GM06990 (cell line): Measurements from ENCODE around the gene HMOX1.

Experiments used
- DNase-seq: peaks from one replicate; pipeline ENCODE4 v3.0.0-alpha.2; 2011; ENCODE audit not compliant: insufficient read length; ENCODE audit errors: extremely low read depth
- H3K27me3 ChIP-seq: replicated peaks from 2 replicates; pipeline ENCODE4 v1.6.0; 2011; ENCODE audit warnings: low read length; ENCODE audit not compliant: control insufficient read depth, insufficient read depth
- H3K36me3 ChIP-seq: 2 replicates; pipeline ENCODE4 v1.5.1; 2011; ENCODE audit warnings: low read length; ENCODE audit not compliant: control insufficient read depth, insufficient read depth
- H3K4me3 ChIP-seq: replicated peaks from 2 replicates; pipeline ENCODE4 v1.5.1; 2011; ENCODE audit warnings: low read depth, mild to moderate bottlenecking, control low read depth, low read length
- TF ChIP-seq, protein P1 (sequence below): IDR thresholded peaks from 2 replicates; pipeline ENCODE4 v1.5.1; 2011; ENCODE audit warnings: low read length, control low read depth, mild to moderate bottlenecking, inconsistent platforms; ENCODE audit not compliant: insufficient read depth, poor library complexity, severe bottlenecking

The HMOX1 gene

DNA sequence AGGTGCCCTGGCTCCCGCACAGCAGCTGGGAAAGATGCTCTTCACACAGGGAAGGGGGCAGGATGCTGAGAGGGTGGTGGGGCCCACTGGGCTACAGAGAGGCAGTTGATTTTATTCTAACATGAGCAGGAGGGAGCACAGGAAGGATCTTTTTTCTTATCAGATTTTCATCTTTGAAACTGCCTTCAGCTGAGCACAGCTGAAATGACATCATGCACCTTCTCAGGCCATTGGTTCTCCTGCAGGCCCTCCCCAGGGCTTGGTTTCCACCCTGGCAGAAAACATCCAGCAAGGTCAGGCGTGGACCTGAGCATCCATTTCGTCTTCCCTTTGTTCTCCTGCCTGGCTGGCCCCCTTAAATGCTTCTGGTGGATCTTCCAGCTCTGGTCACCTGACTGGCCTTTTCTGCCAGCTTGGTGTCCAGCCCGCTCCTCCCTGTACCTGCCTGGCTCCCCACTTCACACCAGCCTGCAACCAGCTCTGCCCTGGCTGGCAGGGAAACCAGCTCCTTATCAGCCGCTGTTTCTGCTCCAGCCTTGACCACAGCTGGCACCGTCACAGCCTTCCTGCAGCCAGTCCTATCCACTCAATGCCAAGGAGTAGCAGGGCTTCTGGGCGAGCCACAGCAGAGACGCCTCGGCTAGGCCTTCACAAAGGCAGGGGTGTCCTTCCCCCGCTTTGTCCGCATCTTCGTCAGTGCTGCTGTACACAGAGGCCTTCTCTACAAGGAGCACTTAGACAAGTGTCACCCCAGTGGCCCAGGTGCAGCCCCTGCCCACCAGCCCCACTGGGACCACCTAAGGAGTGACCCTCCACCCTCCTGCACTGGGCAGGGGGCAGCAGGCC, 44.7 kb upstream of the HMOX1 start:
- no peaks in the 10 kb centered on the region; the same call in none of the 2 replicates for H3K36me3 ChIP-seq
- H3K27me3 ChIP-seq: no peaks in the 10 kb centered on the region
- TF ChIP-seq, protein P1, sequence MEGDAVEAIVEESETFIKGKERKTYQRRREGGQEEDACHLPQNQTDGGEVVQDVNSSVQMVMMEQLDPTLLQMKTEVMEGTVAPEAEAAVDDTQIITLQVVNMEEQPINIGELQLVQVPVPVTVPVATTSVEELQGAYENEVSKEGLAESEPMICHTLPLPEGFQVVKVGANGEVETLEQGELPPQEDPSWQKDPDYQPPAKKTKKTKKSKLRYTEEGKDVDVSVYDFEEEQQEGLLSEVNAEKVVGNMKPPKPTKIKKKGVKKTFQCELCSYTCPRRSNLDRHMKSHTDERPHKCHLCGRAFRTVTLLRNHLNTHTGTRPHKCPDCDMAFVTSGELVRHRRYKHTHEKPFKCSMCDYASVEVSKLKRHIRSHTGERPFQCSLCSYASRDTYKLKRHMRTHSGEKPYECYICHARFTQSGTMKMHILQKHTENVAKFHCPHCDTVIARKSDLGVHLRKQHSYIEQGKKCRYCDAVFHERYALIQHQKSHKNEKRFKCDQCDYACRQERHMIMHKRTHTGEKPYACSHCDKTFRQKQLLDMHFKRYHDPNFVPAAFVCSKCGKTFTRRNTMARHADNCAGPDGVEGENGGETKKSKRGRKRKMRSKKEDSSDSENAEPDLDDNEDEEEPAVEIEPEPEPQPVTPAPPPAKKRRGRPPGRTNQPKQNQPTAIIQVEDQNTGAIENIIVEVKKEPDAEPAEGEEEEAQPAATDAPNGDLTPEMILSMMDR: no peak
- no peak for DNase-seq
- no peak overlapping the region for H3K4me3 ChIP-seq

DNA sequence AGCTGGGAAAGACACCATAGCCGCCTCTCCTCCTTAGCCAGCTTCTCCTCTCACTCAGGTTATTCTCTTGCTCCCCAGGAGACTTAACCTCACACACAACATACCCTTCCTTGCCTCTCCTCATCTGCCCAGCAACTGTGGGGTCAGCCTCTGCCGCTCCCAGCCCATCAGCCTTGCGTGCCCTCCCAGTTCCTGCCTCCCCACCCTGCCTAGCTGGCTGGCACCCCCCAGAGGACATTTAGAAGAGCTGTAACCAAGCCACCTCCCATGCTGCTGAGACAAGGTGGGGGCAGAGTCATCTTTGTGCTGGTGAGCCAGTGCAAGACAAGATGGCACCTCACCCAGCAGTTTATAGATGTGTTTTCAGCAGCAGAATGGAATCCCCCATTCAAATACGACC, 43.0 kb upstream of the HMOX1 start:
- Histone ChIP-seq H3K27me3 (no peaks in the 10 kb centered on the region), H3K4me3 (no peak overlapping the region), H3K36me3 (peaks cover under 1% of the 10 kb centered on the region)
- no peak for DNase-seq
- TF ChIP-seq, protein P1: peak; percentile 48

DNA sequence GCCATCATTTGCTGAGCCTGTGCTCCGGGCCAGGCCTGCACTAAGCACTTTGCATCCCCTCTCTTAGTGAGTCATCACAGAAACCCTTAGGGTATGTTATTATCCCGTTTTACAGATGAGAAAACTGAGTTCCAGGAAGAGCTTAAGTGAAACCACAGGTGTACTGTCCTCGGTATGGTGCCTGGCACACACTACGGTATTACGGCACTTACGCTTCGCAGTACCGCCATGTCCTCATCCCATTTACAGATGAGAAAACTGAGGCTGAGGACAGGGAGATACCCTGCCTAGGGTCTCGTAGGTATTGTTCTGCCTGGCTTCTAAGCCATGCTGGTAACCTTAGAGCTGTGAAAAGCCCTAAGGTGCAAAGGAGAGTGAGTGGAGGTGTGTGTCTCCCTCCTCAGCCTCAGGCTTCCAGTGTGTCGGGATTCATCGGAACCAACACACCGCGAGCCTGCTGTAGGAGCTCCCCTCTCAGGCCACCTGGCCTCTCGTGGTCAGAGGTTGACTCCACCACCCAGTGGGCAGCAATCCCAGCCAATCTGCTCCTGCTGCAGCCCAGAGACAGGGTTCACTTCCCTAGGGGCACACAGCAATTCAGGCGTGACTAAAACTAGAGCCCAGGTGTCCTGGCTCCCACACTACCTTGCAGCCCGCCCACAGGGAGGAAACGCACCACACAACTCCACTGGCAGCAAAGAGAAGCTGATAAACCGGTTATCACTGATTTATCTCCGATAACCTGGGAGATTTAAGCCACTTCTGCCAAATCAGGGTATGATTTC, 39.6 kb upstream of the HMOX1 start:
- peaks cover 7% of the 10 kb centered on the region for H3K36me3 ChIP-seq
- no peaks in the 10 kb centered on the region for H3K27me3 ChIP-seq
- TF ChIP-seq, protein P1: no peak
- no peak for DNase-seq
- H3K4me3 ChIP-seq: no peak overlapping the region

DNA sequence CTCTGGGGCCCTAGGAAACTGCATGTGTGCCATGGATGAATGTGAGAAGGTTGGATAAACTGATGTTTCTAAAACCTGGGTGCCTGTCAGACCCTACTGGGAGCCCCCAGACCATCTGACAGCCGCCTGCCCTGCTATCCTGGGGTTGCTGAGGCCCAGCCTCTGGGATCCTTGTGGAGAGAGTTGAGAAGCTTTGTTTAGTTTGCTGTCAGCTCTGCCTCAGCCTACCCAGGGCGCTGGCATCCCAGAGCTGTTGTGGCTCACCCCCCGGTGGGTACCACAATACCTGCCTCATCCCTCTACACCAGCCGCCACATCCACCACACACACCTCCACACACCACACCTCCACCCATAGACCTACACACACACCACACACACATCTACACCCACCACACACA, 38.5 kb upstream of the HMOX1 start:
- Histone ChIP-seq H3K36me3 (peaks cover 9% of the 10 kb centered on the region), H3K27me3 (no peaks in the 10 kb centered on the region), H3K4me3 (no peak overlapping the region)
- DNase-seq: no peak
- TF ChIP-seq, protein P1: no peak

DNA sequence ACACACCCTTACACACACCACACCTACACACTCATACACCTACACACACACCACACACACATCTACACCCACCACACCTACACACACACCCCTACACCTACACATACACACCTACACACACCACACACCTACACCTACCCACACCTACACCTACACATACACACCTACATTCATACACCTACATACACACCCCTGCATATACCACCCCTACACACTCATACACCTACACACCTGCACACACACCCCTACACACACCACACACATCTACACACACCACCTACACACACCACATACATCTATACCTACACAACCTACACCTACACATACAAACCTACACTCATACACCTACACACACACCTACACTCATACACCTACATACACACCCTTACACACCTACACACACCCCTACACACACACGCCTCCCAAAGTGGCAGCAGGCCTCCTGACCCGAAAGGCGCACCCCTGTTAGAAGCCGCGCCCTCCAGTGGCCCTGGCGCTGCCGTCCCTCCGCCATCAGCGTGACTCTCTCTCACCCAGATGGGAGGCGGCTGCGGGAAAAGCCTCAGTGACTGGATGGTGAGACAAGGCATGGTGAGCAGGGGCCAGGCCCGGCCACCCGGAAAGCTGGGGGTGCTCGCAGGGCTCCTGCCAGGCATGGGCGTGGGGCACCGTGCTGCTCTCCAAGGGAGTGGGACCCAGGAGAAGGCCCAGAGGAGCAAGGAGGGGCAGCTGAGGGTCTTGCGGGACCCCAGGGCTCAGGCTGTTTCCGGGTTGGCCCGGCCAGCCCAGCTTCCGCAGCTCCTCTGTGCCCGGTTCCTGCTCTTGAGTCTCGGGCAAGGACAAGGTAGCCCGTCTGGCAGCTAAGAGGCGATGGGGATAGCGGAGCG, 37.0 kb upstream of the HMOX1 start:
- peaks cover 9% of the 10 kb centered on the region for H3K36me3 ChIP-seq
- TF ChIP-seq, protein P1: no peak
- DNase-seq: no peak
- no peak overlapping the region for H3K4me3 ChIP-seq
- H3K27me3 ChIP-seq: no peaks in the 10 kb centered on the region
